OCI-LY7 (cell line): ENCODE measurements around the gene LRIF1. TPM values are rescaled to one million over a fixed set of nuclear protein-coding genes. Genes with fewer than 3 reads are reported as not detected.

Experiments used
- BruUV-seq: library from RNA; stranded (reverse); fragments of 400-500 nt; replicated peaks from 2 replicates; lab custom pipeline; 2021; lab: Mats Ljungman, UMichigan
- CTCF ChIA-PET: fragments of 300-600 bp; sonication (Branson Sonifier 250); formaldehyde crosslinking; loops from one replicate; lab custom pipeline; 2022; ENCODE audit warnings: antibody characterized with exemption; ENCODE audit not compliant: unreplicated experiment; lab: Charles Lee
- POLR2A ChIA-PET: fragments of 300-600 bp; sonication (Branson Sonifier 250); formaldehyde crosslinking; loops from one replicate; lab custom pipeline; 2022; ENCODE audit warnings: antibody characterized with exemption; lab: Charles Lee
- DNase-seq: peaks from one replicate; pipeline ENCODE4 v3.0.0-alpha.2; 2015; ENCODE audit warnings: low spot score
- H2AFZ ChIP-seq: fragments of 200-600 bp; sonication (generic), shearing (Covaris generic); 2 replicates; pipeline ENCODE4 v1.6.1; 2014; ENCODE audit warnings: mild to moderate bottlenecking, antibody characterized with exemption, low read length, moderate library complexity
- H3K27ac ChIP-seq: fragments of 200-600 bp; sonication (generic); 2 replicates; pipeline ENCODE4 v1.5.1; 2014; ENCODE audit warnings: mixed run types, low read depth, mild to moderate bottlenecking, moderate library complexity, low read length, inconsistent platforms; ENCODE audit not compliant: poor library complexity, severe bottlenecking
- H3K36me3 ChIP-seq: fragments of 200-600 bp; sonication (generic); 2 replicates; pipeline ENCODE4 v1.6.1; 2014; ENCODE audit warnings: mild to moderate bottlenecking, antibody characterized with exemption, low read length, moderate library complexity, mixed read lengths; ENCODE audit not compliant: insufficient read depth
- H3K4me1 ChIP-seq: fragments of 200-600 bp; sonication (generic); 2 replicates; pipeline ENCODE4 v1.5.1; 2014; ENCODE audit warnings: mild to moderate bottlenecking, low read length; ENCODE audit not compliant: insufficient read depth, poor library complexity, severe bottlenecking
- H3K4me2 ChIP-seq: fragments of 200-600 bp; sonication (generic); 2 replicates; pipeline ENCODE4 v1.6.1; 2014; ENCODE audit warnings: mild to moderate bottlenecking, low read length
- H3K4me3 ChIP-seq: fragments of 200-600 bp; sonication (generic); 2 replicates; pipeline ENCODE4 v1.5.1; 2014; ENCODE audit warnings: mild to moderate bottlenecking, low read depth, low read length; ENCODE audit not compliant: poor library complexity, severe bottlenecking
- H3K79me2 ChIP-seq: fragments of 200-600 bp; sonication (generic); 2 replicates; pipeline ENCODE4 v1.6.1; 2016; ENCODE audit warnings: low read depth, mild to moderate bottlenecking, low read length, moderate library complexity, mixed read lengths; ENCODE audit not compliant: insufficient read depth
- H3K9me2 ChIP-seq: fragments of 200-600 bp; sonication (generic); 2 replicates; pipeline ENCODE4 v1.6.1; 2016; ENCODE audit warnings: mild to moderate bottlenecking, low read length, mixed read lengths; ENCODE audit not compliant: insufficient read depth
- H3K9me3 ChIP-seq: fragments of 200-600 bp; sonication (generic); 2 replicates; pipeline ENCODE4 v1.6.1; 2014; ENCODE audit warnings: mild to moderate bottlenecking, mixed run types, low read length, mixed read lengths
- H4K20me1 ChIP-seq: fragments of 200-600 bp; sonication (generic); 2 replicates; pipeline ENCODE4 v1.6.1; 2014; ENCODE audit warnings: mild to moderate bottlenecking, antibody characterized with exemption, low read length, moderate library complexity, mixed read lengths; ENCODE audit not compliant: insufficient read depth
- EZH2phosphoT487 ChIP-seq: fragments of 200-600 bp; sonication (generic); IDR thresholded peaks from 2 replicates; pipeline ENCODE4 v1.6.1; 2018; ENCODE audit warnings: low read depth, borderline replicate concordance, mild to moderate bottlenecking, mixed run types, antibody characterized with exemption, low read length, moderate library complexity, mixed read lengths
- intact Hi-C: fragments of 100-400 bp; cut with micrococcal nuclease; formaldehyde crosslinking; loops from one replicate; pipeline ENCODE4 v1.10.0; 2022; ENCODE audit not compliant: unreplicated experiment
- total RNA-seq, 2 experiments: library from RNA; depleted of rRNA in 1 of 2; stranded (reverse); fragments of >200 nt in 1 of 2; shearing (Covaris generic) in 1 of 2; gene quantifications; 2 replicates each; pipeline ENCODE4 v1.2.3, GENCODE V29; 2014 to 2022
- TF ChIP-seq, protein P1 (sequence below): fragments of 200-600 bp; sonication (generic); conservative IDR thresholded peaks from 2 replicates; pipeline ENCODE4 v1.5.1; 2014; ENCODE audit warnings: mild to moderate bottlenecking, antibody characterized with exemption, low read length, moderate library complexity, mixed read lengths

The LRIF1 gene
- total RNA-seq, 2 experiments from 2014 or later = 7.1 to 12.2 TPM

DNA sequence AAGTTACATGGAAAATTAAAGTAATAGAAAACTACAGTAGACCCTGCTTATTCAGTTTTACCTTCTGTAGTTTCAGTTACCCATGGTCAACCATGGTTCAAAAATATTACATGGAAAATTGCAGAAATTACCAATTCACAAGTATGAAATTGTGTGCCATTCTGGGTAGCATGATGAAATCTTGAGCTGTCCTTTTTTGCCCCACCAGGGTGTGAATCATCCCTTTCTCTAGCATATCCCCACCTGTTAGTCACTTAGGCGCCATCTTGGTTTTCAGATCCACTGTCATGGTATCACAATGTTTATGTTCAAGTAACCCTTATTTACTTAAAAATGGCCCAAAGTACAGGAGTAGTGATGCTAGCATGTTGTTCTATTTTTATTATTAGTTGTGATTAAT, 3.5 kb upstream of the LRIF1 start:
- Histone ChIP-seq H3K27ac (no peak overlapping the region), H2AFZ (no peak overlapping the region), H3K9me2 (no peaks in the 10 kb centered on the region), H3K36me3 (no peaks in the 10 kb centered on the region), H3K4me1 (peaks cover 12% of the 10 kb centered on the region), H3K4me3 (no peak overlapping the region), H3K9me3 (peaks cover 12% of the 10 kb centered on the region; the same call in 1 of the 2 replicates), H4K20me1 (no peaks in the 10 kb centered on the region), H3K4me2 (no peak overlapping the region), H3K79me2 (peaks cover 9% of the 10 kb centered on the region; the same call in 1 of the 2 replicates)
- BruUV-seq = no TSS peak
- ChIA-PET CTCF (no interaction called here), POLR2A (interaction anchor here (0.5 kb wide), 1 partner anchor 188 kb away, joined by 3 read pairs; no protein-coding TSS in a partner anchor)
- intact Hi-C loops = no loop called here
- DNase-seq = no peak
- TF ChIP-seq EZH2phosphoT487 = no peak
- TF ChIP-seq, protein P1, sequence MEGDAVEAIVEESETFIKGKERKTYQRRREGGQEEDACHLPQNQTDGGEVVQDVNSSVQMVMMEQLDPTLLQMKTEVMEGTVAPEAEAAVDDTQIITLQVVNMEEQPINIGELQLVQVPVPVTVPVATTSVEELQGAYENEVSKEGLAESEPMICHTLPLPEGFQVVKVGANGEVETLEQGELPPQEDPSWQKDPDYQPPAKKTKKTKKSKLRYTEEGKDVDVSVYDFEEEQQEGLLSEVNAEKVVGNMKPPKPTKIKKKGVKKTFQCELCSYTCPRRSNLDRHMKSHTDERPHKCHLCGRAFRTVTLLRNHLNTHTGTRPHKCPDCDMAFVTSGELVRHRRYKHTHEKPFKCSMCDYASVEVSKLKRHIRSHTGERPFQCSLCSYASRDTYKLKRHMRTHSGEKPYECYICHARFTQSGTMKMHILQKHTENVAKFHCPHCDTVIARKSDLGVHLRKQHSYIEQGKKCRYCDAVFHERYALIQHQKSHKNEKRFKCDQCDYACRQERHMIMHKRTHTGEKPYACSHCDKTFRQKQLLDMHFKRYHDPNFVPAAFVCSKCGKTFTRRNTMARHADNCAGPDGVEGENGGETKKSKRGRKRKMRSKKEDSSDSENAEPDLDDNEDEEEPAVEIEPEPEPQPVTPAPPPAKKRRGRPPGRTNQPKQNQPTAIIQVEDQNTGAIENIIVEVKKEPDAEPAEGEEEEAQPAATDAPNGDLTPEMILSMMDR = no peak

DNA sequence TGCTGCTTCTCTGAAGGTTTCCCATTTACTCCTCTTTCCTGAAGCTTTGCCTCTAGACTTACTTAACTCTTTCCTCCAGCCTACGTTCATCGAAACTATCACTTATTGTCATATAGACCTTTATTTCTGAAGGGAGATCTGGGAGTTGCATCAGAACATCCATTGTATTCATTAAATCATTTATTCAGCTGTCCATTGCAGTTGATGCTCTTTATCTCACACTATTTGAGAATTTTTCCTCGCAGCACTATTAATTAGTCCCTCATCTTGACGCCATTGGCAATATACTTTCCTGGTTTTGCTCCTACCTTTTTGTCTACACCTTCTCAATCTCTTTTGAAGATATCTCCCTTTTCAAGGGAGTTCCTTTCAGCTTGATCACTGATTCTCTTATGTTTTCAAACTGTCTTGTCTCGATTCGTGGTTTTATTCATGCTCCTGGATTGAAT, 757 bp upstream of the LRIF1 start:
- peaks cover 16% of the 10 kb centered on the region; the same call in 1 of the 2 replicates for H3K79me2 ChIP-seq
- no peaks in the 10 kb centered on the region for H3K36me3 ChIP-seq
- peak overlapping the region; percentile 38 for H3K4me2 ChIP-seq
- ChIA-PET CTCF (no interaction called here), POLR2A (interaction anchor here (0.7 to 1.5 kb wide), 4 partner anchors 11 to 178 kb away, joined by 3 to 5 read pairs (median 4); no protein-coding TSS in a partner anchor)
- peaks cover 12% of the 10 kb centered on the region; the same call in 1 of the 2 replicates for H3K9me3 ChIP-seq
- intact Hi-C loops = no loop called here
- TSS peak; percentile 95 for BruUV-seq
- H3K4me3 ChIP-seq = peak overlapping the region; percentile 55
- peaks cover 12% of the 10 kb centered on the region for H3K4me1 ChIP-seq
- H2AFZ ChIP-seq = peak overlapping the region; percentile 95
- no peaks in the 10 kb centered on the region for H4K20me1 ChIP-seq
- H3K27ac ChIP-seq = peak overlapping the region; percentile 33
- H3K9me2 ChIP-seq = no peaks in the 10 kb centered on the region
- TF ChIP-seq, protein P1 = no peak
- no peak for TF ChIP-seq EZH2phosphoT487
- DNase-seq = no peak
